ENCODE results near the gene TRAF3IP3. TPM values are rescaled to one million over a fixed set of nuclear protein-coding genes. Genes with fewer than 3 reads are reported as not detected.

TRAF3IP3 gene
- total and polyA plus RNA-seq, 2 of the 13 experiments (the other 11 are each of a cell fraction or from before 2014, with no cell fraction given) = not detected

GRCh38 chr1:209717818-209718217, 38.0 kb upstream of the TRAF3IP3 start (continued):
- TF ChIP-seq BCL6 (CRISPR knock-in tag; IDR thresholded peaks at IDR 0.05) (no peak), PHF21A (CRISPR knock-in tag; IDR thresholded peaks at IDR 0.05) (no peak), ZNF24 (IDR thresholded peaks at IDR 0.05) (no peak), ZNF709 (CRISPR knock-in tag; IDR thresholded peaks at IDR 0.05) (no peak), ZSCAN12 (CRISPR knock-in tag; IDR thresholded peaks at IDR 0.05) (no peak), WIZ (CRISPR knock-in tag; IDR thresholded peaks at IDR 0.05) (no peak), ZNF543 (CRISPR knock-in tag; IDR thresholded peaks at IDR 0.05) (no peak), FOXK2 (IDR thresholded peaks at IDR 0.05) (no peak), ZNF3 (CRISPR knock-in tag; IDR thresholded peaks at IDR 0.05) (no peak), ZNF430 (CRISPR knock-in tag; IDR thresholded peaks at IDR 0.05) (no peak), MTF1 (CRISPR knock-in tag; IDR thresholded peaks at IDR 0.05) (no peak), HNRNPK (IDR thresholded peaks at IDR 0.05; ENCODE audit: low read depth, low read length, poor library complexity, severe bottlenecking) (no peak)
- TF ChIP-seq, protein P1, sequence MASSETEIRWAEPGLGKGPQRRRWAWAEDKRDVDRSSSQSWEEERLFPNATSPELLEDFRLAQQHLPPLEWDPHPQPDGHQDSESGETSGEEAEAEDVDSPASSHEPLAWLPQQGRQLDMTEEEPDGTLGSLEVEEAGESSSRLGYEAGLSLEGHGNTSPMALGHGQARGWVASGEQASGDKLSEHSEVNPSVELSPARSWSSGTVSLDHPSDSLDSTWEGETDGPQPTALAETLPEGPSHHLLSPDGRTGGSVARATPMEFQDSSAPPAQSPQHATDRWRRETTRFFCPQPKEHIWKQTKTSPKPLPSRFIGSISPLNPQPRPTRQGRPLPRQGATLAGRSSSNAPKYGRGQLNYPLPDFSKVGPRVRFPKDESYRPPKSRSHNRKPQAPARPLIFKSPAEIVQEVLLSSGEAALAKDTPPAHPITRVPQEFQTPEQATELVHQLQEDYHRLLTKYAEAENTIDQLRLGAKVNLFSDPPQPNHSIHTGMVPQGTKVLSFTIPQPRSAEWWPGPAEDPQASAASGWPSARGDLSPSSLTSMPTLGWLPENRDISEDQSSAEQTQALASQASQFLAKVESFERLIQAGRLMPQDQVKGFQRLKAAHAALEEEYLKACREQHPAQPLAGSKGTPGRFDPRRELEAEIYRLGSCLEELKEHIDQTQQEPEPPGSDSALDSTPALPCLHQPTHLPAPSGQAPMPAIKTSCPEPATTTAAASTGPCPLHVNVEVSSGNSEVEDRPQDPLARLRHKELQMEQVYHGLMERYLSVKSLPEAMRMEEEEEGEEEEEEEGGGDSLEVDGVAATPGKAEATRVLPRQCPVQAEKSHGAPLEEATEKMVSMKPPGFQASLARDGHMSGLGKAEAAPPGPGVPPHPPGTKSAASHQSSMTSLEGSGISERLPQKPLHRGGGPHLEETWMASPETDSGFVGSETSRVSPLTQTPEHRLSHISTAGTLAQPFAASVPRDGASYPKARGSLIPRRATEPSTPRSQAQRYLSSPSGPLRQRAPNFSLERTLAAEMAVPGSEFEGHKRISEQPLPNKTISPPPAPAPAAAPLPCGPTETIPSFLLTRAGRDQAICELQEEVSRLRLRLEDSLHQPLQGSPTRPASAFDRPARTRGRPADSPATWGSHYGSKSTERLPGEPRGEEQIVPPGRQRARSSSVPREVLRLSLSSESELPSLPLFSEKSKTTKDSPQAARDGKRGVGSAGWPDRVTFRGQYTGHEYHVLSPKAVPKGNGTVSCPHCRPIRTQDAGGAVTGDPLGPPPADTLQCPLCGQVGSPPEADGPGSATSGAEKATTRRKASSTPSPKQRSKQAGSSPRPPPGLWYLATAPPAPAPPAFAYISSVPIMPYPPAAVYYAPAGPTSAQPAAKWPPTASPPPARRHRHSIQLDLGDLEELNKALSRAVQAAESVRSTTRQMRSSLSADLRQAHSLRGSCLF (CRISPR knock-in tag; IDR thresholded peaks at IDR 0.05; ENCODE audit: borderline replicate concordance) = no peak

All from HepG2 (cell line).